ENCODE data around the gene COMP. TPM values are rescaled to one million over a fixed set of nuclear protein-coding genes. Genes with fewer than 3 reads are reported as not detected.

Gene COMP
- total RNA-seq, 1 donor from 2014 or later = 21.2 TPM

DNA sequence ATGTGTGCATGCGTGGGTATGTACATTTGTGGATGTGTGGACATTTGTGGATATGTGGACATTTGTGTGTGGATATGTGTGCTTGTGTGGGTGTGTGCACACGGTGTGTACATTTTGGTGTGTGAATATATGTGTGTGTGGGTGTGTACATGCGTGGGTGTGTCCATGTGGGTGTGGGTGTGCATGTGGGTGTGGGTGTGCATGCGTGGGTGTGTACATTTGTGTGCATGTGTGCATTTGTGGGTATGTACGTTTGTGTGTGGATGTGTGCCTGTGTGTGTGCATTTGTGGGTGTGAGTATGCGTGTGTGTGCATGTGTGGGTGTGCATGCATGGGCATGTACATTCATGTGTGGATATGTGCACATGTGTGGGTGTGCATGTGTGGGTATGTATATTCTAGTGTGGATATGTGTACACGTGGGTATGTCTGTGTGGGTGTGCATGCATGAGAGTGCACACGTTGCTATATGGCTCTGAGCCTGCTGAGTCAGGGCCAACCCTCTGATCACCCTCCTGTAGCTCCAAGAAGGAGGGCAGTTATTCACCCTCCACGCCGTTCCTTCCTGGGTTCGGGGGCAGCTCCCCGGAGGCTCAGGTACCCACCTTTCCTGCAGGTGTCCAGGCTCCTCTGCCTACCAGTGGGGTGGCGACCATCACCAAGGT, 20.3 kb downstream of the COMP start:
- DNase-seq (ENCODE audit: low spot score) = no peak

DNA sequence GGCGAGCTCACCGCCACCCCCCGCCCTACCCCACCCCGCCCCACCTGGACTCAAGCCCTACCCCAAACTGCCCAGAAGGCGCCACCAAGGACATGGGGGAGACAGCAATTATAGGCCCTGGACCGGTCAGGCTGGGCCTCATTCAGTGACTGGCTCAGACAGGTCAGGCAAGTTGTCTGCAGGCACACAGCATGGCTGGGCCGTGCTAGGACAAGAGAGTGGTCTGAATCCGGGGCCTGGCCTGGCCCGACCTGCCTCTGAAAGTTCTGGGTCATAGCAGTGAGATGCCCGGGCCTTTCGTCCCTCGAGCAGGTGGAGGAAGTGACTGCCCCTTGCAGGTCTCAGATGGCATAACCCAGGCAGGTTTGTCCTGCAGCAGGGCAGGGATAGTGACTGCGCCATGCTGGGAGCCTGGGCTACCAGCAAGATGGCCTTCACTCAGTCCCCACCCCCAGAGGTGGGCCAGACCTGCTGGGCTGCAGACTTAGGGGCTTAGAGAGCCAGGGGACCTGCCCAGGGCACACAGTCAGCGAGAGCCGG, 21.0 kb downstream of the COMP start:
- DNase-seq (ENCODE audit: low spot score) = no peak

DNA sequence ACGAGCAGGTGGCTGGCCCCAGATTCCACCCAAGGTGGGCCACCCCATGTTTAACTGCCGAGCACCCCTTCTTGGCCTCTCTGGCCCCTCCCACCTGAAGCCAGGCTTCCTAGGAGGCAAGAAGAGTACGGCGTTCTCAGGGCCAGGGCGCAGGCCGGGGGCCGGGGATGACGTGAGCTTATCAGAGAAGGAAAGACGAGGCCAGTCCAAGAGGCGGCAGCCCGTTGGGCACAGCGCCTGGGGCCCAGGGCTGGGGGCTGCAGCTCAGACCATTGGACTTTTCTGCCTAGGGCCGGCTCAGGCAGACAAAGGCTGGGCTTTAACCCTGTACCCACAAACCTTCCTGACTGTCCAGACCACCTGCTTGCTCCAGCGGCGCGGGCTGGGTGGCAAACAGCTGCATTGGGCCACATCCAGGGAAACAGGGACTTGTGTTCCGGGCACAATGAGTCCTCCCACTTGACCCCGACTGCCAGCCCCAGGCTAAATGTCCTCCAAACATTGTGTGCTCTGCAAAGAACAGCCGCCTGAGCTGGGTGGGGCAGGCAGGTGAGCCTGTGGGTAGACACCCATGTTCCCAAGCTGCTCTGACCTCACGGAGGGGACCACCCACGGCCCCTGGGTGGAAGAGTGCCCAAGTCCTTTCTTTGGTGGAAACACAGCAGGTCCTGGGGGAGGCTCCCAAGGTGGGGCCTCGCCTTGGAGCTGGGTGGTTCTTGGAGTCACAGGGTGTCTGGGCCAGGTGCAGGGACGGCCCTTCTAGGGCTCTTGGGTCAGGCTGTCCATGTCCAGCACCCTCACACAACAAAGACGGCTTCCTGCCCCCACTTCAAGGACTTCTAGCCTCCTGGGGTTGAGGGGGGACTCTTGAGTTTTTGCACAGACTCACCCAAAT, 21.9 kb downstream of the COMP start:
- no peak for DNase-seq (ENCODE audit: low spot score)

DNA sequence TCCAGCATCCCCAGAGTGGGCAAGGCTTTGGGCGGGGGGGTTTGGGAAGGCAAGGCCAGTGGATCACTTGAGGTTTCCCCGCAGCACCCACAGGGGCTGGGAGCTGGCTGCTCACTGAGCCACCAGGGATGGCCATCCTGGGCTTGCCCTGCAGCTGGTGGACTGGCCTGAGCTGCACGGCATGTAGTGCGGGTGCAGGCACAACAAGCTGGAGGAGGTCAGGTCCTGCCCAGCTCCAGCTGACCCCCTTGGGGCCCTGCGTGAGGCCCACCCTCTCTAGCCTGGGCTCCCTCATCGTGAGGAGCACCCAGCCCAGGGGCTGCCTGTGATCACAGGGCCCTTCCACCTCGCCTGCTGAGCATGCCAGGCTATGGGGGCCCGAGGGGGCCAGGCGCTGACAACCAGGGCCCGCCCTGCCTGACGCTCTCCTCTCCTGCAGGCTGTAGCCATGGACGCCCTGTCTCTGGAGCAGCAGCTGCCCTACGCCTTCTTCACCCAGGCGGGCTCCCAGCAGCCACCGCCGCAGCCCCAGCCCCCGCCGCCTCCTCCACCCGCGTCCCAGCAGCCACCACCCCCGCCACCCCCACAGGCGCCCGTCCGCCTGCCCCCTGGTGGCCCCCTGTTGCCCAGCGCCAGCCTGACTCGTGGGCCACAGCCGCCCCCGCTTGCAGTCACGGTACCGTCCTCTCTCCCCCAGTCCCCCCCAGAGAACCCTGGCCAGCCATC, 22.9 kb downstream of the COMP start:
- no peak for DNase-seq (ENCODE audit: low spot score)

DNA sequence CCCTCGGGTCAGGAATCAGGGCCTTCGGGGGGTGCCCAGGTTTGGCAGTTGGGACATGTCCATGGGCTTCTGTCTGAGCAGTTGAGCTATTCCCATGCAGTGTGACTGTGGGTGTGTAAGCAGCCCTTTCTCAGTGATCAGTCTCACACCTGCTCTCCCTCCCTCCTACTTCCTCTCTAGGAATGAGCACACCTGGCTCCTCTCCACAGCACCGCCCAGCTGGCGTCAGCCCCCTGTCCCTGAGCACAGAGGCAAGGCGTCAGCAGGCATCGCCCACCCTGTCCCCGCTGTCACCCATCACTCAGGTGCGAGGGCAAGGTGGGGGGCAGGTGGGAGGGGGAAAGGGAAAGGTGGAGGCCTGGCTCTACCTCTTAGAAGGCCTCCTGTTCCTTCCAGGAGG, 25.9 kb downstream of the COMP start:
- DNase-seq (ENCODE audit: low spot score) = no peak

DNA sequence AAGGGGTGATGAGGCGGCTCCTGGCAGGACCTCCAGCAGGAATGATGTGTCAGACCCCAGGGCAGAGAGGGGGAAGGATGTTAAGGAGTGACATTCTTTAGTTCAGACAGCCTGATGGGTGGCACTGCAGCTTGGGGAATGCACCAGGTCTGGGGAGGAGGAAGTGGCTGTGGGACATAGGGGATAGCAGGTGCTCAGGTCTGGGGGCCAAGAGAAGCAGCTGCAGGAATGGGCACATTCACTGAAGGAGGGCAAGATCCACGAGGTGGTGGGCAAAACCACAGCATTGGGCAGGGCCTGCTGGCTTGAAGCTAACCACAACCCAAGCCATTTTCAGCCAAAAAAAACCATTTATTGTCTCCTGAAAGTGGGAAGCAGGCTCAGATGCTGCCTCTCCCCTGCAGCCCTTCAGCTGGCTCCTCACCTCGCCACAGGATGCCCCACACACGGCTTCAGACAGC, 26.5 kb downstream of the COMP start:
- no peak for DNase-seq (ENCODE audit: low spot score)

DNA sequence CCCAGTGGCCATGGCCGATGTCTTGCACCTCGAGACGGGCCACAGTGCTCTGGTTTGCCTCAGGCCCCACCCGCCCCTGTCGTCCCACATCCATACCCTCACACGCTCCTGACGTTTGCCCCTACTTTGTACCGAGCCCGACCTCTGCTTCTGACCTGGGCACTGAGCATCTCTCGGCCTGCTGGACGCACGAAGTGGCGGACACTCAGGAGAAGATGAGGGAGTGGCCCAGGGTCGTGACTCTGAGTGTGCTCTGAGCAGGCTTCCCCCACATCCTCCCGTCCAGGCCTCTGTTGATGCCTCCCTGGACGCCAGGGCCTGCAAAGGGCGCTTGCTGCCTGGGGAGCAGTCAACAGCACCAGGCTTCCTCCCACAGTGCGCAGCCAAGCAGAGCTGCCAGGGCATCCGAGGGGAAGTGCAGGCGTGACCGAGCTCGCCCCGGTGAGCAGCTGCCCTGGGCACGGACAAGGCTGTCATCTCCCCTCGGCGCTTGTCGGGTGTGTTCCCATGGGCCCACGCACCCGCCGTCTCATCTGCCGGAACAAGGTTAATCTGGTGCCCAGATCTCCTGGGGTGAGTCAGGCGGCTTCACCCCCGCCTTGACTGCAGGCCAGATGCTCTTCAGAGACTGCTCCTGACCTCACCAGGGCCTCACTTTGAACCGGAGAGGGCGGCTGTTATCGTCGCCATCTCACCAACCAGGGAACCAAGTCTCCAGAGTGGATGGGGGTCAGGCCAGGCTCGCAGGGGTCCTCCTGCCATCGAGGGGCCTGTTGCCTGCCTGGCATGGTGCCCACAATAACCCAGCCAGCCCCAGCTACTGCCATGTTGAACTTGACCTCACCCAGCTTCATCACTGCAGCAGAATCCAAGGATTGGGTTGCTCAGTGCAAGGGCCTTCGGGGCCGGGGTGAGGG, 27.2 kb downstream of the COMP start:
- DNase-seq (ENCODE audit: low spot score) = no peak

DNA sequence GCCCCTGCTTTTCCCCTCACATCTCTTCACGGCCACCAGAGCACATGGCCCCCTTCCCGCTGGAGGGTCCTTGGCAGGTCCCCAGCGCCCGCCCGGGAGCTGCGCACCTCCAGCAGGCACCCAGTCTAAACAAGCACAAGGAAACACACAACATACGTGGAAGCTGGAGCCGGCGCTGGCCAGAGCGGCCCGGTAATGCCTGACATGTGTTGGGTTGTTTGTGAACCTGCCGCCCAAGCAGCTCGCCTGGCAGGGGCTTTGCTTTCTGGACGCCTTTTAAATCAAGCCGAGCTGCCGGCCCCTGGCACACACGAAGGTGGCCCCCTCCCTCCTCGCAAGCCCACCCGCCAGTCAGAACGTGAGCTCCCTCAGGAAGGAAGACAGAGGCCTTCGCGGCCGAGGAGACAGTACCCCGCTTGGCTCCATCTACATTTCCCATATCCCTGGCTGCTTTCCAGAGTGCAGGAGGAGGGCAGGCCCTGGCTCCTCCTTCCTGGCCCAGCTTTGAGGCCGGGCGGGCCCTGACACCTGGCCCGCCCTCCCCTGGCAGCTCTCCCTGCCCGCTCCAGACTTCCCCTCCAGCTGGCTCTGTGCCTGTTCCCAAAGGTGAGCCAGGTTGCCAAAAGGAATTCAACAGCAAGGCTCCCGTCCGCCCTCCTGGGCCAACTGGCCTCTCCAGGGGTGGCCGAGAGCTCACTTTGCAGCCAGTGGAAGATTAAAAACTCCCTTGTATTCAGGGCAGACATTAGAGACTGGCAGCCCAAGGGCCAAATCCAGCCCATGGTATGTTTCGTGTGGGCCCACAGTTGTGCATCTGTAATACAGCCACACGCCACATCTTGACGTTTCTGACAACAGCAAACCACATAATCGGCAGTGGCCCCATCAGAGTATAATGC, 28.7 kb downstream of the COMP start:
- no peak for DNase-seq (ENCODE audit: low spot score)

DNA sequence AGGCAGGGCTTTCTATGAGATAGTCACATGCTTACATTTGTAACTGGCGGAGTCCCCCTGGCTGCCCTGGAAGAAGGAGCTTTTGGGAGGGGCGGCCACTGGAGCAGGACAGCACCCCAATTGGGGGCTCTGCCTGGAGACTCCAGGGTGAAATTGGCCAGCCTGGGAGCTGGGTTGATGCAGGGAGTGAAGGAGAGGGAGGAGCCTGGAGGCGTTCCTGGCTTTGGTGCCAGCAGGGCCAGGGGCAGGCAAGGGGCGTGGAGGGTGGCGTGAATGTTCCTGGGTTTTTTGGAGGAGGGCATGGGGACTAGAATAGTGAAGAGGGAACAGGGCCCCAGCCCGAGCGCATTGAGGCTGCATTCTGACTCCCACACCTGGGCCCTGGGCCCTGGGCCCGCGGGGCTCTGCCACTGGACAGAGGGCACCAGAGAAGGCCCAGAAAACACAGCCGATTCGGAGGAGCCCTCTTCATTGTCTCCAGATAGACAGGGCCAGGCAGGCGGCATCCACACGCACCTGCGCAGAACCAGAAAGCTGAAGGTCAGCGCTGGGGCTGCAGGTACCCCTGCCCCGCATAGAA, 29.5 kb downstream of the COMP start:
- no peak for DNase-seq (ENCODE audit: low spot score)

DNA sequence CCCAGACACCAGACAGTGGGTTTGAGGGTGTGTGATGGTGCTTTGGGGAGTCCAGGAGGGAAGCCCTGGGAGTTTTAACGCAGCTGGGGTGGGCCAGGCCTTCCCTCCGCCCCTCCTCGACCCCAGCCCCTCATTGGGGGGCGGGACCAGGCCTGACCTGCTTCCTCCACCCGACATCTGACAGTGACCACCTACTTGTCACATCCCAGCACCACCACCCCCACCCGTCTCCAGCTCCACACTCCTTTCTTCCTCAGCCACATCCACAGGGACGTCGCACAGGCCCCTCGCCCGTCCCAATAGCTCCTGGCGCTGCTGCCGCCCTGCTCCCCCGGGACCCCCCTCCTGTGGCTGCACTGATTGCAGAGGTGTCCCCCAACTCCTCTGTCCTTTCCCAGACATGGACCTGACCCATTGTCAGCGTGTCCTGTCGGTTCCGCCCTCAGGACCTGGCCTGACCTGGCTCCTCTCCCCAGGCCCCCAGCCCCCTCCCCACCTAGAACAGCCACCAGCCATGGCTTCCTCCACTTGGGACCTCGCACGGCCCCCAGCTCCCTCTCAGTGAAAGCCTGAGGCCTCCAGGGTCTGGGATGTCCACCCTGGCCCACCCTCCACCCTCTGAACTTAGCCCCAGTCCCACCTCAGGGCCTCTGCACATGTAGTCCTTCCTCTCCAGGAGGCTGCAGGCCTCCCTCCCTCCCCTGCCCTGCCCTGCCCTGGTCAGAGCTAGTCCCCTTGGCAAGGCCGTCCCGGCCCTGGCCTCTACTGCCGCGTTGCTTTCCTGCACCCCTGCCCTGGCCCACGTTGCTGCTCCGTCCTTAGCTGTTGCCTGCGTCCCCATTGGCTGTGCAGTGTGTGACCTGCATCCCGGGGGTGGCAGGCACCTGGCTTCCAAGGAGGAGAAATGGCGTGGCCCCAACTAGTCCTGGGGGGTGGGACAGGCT, 30.4 kb downstream of the COMP start:
- no peak for DNase-seq (ENCODE audit: low spot score)

DNA sequence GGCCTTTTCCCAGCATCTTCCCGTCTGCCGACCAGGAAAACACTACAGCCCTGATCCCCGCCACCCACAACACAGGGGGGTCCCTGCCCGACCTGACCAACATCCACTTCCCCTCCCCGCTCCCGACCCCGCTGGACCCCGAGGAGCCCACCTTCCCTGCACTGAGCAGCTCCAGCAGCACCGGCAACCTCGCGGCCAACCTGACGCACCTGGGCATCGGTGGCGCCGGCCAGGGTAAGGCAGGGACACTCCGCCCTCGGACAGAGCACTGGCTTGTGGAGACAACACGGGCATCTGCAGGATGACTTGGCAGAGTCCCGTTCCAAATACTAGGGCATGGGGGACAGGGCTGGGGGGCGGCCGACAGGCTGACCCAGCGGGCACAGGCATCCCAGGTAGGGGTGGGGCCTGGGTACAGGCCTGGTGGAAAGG, 31.1 kb downstream of the COMP start:
- no peak for DNase-seq (ENCODE audit: low spot score)

DNA sequence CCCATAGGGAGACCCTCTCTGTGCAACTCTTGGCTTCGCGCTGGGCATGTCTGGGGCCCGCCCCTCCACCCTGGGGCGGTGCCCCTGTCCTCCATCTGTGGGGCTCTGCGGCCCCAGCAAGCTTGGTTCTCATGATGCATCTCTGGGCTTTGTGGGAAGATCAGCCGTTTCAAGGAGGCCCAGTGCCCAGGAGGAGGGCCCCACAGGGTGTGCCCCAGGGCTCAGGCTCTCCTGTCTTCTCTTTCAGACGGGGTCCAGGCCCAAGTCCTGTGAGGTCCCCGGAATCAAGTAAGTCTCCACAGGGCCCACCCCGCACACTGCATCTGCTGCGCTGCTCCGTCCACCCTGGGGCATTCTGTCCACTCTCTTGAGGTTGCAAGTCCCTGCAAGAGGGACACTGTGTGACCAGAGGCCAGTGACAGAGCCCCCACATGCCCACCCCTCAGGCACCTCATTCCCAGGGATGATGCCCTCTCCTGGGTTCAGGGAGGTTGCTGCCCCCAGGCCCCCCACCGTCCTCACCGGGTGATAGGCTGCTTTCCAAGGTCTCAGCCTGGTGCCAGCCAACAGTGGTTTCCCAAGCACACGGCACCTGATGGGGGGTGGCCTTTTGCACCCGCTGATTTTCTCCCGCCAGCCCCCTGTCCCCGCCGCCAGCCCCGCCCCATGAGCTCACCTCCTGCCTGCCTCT, 31.7 kb downstream of the COMP start:
- DNase-seq (ENCODE audit: low spot score) = no peak

DNA sequence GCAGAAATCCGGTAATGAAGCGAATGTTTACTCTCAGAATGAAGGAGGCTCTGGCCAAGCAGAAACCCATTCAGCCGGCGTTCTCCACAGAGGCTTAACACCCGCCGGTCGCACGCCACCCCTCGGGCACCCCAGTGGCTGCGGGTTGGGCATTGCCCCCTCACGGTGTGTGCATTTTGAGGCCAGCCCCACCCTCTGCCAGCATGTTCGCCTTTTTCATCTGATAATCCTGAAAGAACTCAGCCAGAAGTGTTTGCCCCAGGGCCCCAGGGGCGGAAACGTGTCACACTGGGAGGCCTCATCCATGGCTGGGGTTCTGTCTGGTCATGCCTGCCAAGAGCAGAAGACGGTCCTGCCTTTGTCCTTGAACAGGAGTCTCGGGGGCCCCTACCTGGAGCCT, 34.2 kb downstream of the COMP start:
- DNase-seq (ENCODE audit: low spot score) = no peak

DNA sequence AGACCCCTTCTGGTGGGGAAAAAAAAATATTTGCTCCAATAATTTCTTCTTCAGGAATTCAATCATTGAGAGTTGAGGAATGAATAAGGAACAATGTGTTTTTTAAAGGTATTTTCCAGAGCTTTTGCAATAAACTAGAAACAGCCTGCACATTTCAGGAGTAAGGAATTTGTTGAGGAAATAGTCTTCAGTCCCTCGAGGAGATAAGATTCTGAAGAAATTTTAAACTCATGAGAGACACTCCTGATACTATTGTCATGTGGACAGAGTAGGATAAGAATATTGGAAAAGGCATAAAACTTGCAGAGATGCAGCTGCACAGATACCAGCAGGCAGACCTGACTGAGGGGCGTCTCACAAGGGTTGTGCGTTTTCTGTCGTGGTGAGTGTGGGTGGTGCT, 36.6 kb downstream of the COMP start:
- DNase-seq (ENCODE audit: low spot score) = no peak

DNA sequence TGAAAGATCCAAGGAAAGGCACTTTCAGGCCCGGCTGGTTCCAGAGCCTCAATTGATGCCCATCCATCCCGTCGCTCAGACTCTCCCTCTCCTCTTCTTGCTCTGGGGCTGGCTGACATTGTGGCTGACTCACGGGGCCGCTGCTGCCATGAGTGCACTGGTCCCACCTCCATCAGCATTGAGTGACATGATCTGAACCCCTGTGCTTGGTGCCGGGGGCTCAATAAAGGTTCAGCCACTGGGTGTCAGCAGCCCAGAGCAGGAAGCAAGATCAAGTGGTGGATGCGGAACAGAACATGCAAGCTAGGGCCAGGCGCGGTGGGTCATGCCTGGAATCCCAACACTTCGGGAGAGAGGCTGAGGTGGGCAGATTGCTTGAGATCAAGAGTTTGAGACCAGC, 39.5 kb downstream of the COMP start:
- no peak for DNase-seq (ENCODE audit: low spot score)

DNA sequence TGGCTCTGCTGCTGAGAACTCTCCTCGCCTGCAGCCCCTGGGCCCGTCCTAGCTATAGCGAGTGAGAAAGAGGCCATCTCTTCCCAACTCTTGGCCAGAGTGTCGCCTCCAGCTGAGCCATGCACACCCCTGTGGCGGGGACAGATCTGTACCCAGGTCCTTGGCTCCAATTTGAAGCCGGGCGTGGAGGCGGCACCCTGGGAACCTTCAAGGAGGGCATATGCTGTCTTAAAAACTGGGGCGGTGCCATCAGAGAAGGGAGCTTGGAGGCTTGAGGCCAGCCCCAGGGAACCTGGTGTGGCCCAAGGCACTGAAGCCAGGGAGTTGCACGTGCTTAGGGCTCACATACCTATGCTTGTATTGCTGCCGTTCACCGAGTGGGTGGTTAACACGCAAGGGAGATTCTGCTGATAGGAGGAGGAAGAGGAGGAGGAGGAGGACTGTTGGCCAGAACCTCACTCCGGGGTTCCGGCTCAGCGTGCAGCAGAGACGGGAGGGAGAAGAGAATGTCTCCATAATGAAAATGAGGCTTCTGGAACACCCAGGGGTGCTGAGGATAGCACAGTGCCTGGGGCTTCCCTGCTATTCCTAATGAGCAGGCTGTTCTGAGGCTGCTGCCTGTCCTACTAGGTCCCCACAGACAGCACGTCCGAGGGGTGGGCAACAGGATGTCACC, 40.7 kb downstream of the COMP start:
- DNase-seq (ENCODE audit: low spot score) = no peak
